Thymus (tissue), 11 donors: ENCODE results near the gene IGF2BP3. TPM values are rescaled to one million over a fixed set of nuclear protein-coding genes. Genes with fewer than 3 reads are reported as not detected.
A peak's percentile ranks its signal among the peaks of the same experiment; 100 is the strongest.

Experiments
- DNase-seq, 9 donors: peaks; one replicate each; pipeline ENCODE4 v3.0.0-alpha.2; 2013; ENCODE audit warnings: low spot score in 9 of 9, low read depth in 6 of 9, missing footprints in 1 of 9
- H3K27ac ChIP-seq, 2 donors: one replicate each; pipeline ENCODE4 v1.5.1; 2013; ENCODE audit warnings: control low read depth in 1 of 2, low read depth in 1 of 2, low read length in 1 of 2, mild to moderate bottlenecking in 1 of 2, moderate library complexity in 1 of 2
- H3K27me3 ChIP-seq, 2 donors: one replicate each; pipeline ENCODE4 v1.5.1; 2013; ENCODE audit warnings: low read length in 1 of 2; ENCODE audit not compliant: control insufficient read depth in 2 of 2, insufficient read depth in 1 of 2
- H3K36me3 ChIP-seq, 2 donors: one replicate each; pipeline ENCODE4 v1.5.1; 2013; ENCODE audit warnings: low read length in 1 of 2, mild to moderate bottlenecking in 1 of 2, moderate library complexity in 1 of 2; ENCODE audit not compliant: control insufficient read depth in 2 of 2, insufficient read depth in 2 of 2
- H3K4me1 ChIP-seq, 2 donors: one replicate each; pipeline ENCODE4 v1.5.1; 2013; ENCODE audit warnings: low read length in 2 of 2; ENCODE audit not compliant: control insufficient read depth in 2 of 2, insufficient read depth in 2 of 2
- H3K4me3 ChIP-seq, 2 donors: one replicate each; pipeline ENCODE4 v1.5.1; 2013; ENCODE audit warnings: low read length in 2 of 2, control low read depth in 1 of 2, mild to moderate bottlenecking in 1 of 2
- H3K9me3 ChIP-seq, 2 donors: one replicate each; pipeline ENCODE4 v1.5.1; 2013; ENCODE audit warnings: low read length in 1 of 2, mild to moderate bottlenecking in 1 of 2; ENCODE audit not compliant: control insufficient read depth in 2 of 2, insufficient read depth in 1 of 2
- WGBS: extraction: QIAGEN DNeasy Blood & Tissue Kit; methylation state at CpG from one replicate; pipeline ENCODE4 v1.1.7; 2013; 5-methylcytosine and 5-hydroxymethylcytosine counted together
- polyA plus RNA-seq: library from polyadenylated mRNA; stranded (reverse); fragments of 200-250 nt; gene quantifications from one replicate; pipeline ENCODE4 v1.2.3, GENCODE V29; 2013
- total RNA-seq: library from RNA; stranded (reverse); fragments of 120-200 nt; gene quantifications from one replicate; pipeline ENCODE4 v1.2.4, GENCODE V29; 2013
- donor health status: healthy.

IGF2BP3 gene
- total and polyA plus RNA-seq, 2 donors, result 3.4 to 16.5 TPM

DNA sequence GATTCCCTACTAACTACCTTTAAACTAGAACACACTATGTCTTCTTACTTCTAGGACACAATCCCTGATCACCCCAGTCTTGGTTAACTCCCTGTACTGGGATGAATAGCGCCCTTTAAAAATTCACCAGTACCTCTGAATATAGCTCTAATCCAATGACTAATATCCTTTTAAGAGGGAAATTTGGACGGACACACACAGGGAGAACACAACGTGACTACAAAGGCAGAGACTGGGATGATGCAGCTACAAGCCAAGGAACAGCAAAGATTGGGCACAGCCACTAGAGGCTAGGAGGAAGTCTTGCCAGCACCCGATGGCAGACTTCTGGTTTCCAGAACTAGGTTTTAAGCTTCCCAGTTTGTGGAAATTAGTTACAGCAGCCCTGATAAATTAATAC lies 89.7 kb downstream of the IGF2BP3 start:
- 99% methylated on average over 4 of the region's 4 CpGs for WGBS
- H3K36me3 ChIP-seq, result peaks cover 0 to 2% of the 10 kb centered on the region in 2 donors
- H3K4me3 ChIP-seq, result no peak overlapping the region
- DNase-seq, result no peak
- no peak overlapping the region for H3K27ac ChIP-seq
- H3K4me1 ChIP-seq, result no peaks in the 10 kb centered on the region
- H3K27me3 ChIP-seq, result no peaks in the 10 kb centered on the region
- no peaks in the 10 kb centered on the region for H3K9me3 ChIP-seq

GRCh38 chr7:23378996-23379395 lies 91.3 kb downstream of the IGF2BP3 start:
- Histone ChIP-seq H3K4me1 (peaks cover under 1 to 3% of the 10 kb centered on the region in 2 donors), H3K27me3 (no peaks in the 10 kb centered on the region), H3K27ac (no peak overlapping the region), H3K36me3 (peaks cover 0 to 2% of the 10 kb centered on the region in 2 donors), H3K9me3 (no peaks in the 10 kb centered on the region), H3K4me3 (no peak overlapping the region)
- DNase-seq, result no peak
- WGBS, result 95% methylated on average over 1 of the region's 1 CpG

GRCh38 chr7:23377134-23377533 lies 93.2 kb downstream of the IGF2BP3 start:
- Histone ChIP-seq H3K4me3 (no peak overlapping the region), H3K36me3 (no peaks in the 10 kb centered on the region), H3K4me1 (peaks cover 15 to 17% of the 10 kb centered on the region in 2 donors), H3K27ac (no peak overlapping the region), H3K9me3 (no peaks in the 10 kb centered on the region), H3K27me3 (no peaks in the 10 kb centered on the region)
- WGBS, result 83% methylated on average over 3 of the region's 3 CpGs
- DNase-seq, result no peak

GRCh38 chr7:23373151-23374004 lies 96.9 kb downstream of the IGF2BP3 start:
- no peaks in the 10 kb centered on the region for H3K9me3 ChIP-seq
- WGBS, result 7% methylated on average over 6 of the region's 6 CpGs

DNA sequence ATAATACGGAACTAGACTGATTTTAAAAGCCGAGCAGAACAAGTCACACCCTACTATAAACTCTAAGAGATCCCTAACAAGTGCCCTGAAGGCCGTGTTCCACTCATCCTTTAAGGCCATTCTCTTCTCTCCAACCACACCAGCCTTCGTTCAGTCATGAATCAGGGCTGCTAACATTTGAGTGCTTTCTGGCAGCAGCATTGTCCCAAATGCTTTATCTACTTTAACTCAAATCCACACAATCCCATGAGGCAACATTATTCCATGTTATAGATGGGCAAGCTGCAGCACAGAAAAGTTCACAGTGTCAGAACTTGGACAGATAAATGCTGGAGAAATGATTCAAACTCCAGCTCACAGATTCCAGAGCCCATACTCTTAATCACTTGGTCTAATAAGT lies 97.7 kb downstream of the IGF2BP3 start:
- Histone ChIP-seq H3K4me3 (no peak overlapping the region), H3K27me3 (no peaks in the 10 kb centered on the region), H3K27ac (peak overlapping the region in 1 of 2 donors; percentile 67), H3K9me3 (no peaks in the 10 kb centered on the region), H3K4me1 (peaks cover 15 to 43% of the 10 kb centered on the region in 2 donors), H3K36me3 (no peaks in the 10 kb centered on the region)
- DNase-seq, result no peak
- WGBS, result 98% methylated on average over 4 of the region's 4 CpGs

More at GRCh38 chr7:23373151-23374004, 96.9 kb downstream of the IGF2BP3 start:
- DNase-seq, result peak in 8 of 9 donors; percentile 44 to 90 (median 70)
- H3K4me1 ChIP-seq, result peaks cover 15 to 43% of the 10 kb centered on the region in 2 donors
- no peaks in the 10 kb centered on the region for H3K27me3 ChIP-seq
- H3K4me3 ChIP-seq, result no peak overlapping the region
- no peaks in the 10 kb centered on the region for H3K36me3 ChIP-seq
- H3K27ac ChIP-seq, result peak overlapping the region in 1 of 2 donors; percentile 67

GRCh38 chr7:23371654-23372053 lies 98.6 kb downstream of the IGF2BP3 start:
- WGBS, result 98% methylated on average over 6 of the region's 6 CpGs
- no peak for DNase-seq

GRCh38 chr7:23369695-23370404 lies 100.4 kb downstream of the IGF2BP3 start:
- no peaks in the 10 kb centered on the region for H3K36me3 ChIP-seq
- no peaks in the 10 kb centered on the region for H3K27me3 ChIP-seq
- no peak overlapping the region for H3K4me3 ChIP-seq
- no peak for DNase-seq
- H3K9me3 ChIP-seq, result no peaks in the 10 kb centered on the region
- no peak overlapping the region for H3K27ac ChIP-seq
- 95% methylated on average over 5 of the region's 5 CpGs for WGBS
- H3K4me1 ChIP-seq, result peaks cover 15 to 46% of the 10 kb centered on the region in 2 donors

More at GRCh38 chr7:23371654-23372053, 98.6 kb downstream of the IGF2BP3 start:
- Histone ChIP-seq H3K36me3 (no peaks in the 10 kb centered on the region), H3K27ac (no peak overlapping the region), H3K27me3 (no peaks in the 10 kb centered on the region), H3K4me1 (peaks cover 15 to 46% of the 10 kb centered on the region in 2 donors), H3K9me3 (no peaks in the 10 kb centered on the region), H3K4me3 (no peak overlapping the region)

- H3K27me3 ChIP-seq, result no peaks in the 10 kb centered on the region
- no peak for DNase-seq
- peaks cover 0 to 2% of the 10 kb centered on the region in 2 donors for H3K36me3 ChIP-seq
- 93% methylated on average over 4 of the region's 4 CpGs for WGBS
- peaks cover 14 to 46% of the 10 kb centered on the region in 2 donors for H3K4me1 ChIP-seq
- H3K4me3 ChIP-seq, result no peak overlapping the region
- H3K27ac ChIP-seq, result no peak overlapping the region
- no peaks in the 10 kb centered on the region for H3K9me3 ChIP-seq
These were observed 101.2 kb downstream of the IGF2BP3 start for GRCh38 chr7:23369100-23369499.

DNA sequence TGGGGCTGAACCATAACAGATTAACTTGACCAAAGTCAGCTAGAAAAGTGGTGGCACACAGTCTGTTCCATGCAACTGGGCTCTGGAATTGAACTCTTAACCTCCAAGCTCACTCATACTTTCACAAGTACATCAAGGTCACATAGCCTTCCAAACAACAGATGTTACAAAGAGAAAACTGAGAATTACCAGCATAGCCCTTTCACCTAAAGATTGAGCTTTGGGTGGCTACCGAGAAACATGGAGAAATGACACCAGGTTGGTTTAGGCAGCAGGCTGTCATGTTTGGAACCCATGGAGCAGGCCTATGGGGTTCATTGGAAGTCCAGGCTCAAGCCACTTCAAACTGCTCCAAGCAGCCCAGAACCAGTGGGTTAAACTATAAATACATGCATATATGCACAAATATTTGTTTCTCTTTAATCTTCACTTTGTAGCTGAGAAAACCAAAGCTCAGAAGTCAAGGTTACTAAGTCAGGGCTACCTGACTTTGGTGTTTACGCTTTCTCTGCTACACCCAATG lies 112.1 kb downstream of the IGF2BP3 start:
- Histone ChIP-seq H3K27me3 (no peaks in the 10 kb centered on the region), H3K36me3 (peaks cover 0 to 11% of the 10 kb centered on the region in 2 donors), H3K4me1 (peaks cover 0 to 4% of the 10 kb centered on the region in 2 donors), H3K27ac (no peak overlapping the region), H3K9me3 (no peaks in the 10 kb centered on the region), H3K4me3 (no peak overlapping the region)
- DNase-seq, result no peak
- 98% methylated on average over 2 of the region's 2 CpGs for WGBS
